ENCODE measurements around the gene CFAP119.
A peak's percentile ranks its signal among the peaks of the same experiment; 100 is the strongest.

The CFAP119 gene

DNA sequence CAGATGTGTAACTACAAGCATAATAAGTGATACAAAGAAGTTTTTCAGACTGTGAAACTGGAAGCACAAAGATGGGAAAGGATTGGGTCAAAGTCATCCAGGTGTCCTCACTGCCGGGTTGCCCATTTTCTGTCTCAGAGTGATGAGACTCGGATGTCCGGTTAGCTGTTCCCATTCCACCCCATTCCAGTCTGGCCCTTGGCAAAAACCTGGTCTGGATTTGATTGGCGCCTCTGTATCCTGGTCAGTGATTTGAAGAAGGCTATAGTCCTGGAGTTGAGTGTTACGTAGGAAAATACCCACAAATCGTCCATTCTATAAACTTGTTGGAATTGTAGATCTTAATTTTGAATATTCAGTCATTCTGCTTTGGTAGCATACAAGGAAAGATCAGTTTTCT, 33.5 kb downstream of the CFAP119 start:
- no peak overlapping the region for H3K27ac ChIP-seq
- H3K4me1 ChIP-seq = peaks cover 20% of the 10 kb centered on the region
- H3K4me2 ChIP-seq = peak overlapping the region; percentile 68
- no peak overlapping the region for H3K4me3 ChIP-seq
- H3K36me3 ChIP-seq = peaks cover 97% of the 10 kb centered on the region
- no peak overlapping the region; the same call in 1 of the 2 replicates for H3K9ac ChIP-seq
- peaks cover 70% of the 10 kb centered on the region for H4K20me1 ChIP-seq
- no peak for TF ChIP-seq Cebpa-rat (IDR thresholded peaks at IDR 0.05)
- no peaks in the 10 kb centered on the region for H3K27me3 ChIP-seq
- H3K9me3 ChIP-seq = no peaks in the 10 kb centered on the region

DNA sequence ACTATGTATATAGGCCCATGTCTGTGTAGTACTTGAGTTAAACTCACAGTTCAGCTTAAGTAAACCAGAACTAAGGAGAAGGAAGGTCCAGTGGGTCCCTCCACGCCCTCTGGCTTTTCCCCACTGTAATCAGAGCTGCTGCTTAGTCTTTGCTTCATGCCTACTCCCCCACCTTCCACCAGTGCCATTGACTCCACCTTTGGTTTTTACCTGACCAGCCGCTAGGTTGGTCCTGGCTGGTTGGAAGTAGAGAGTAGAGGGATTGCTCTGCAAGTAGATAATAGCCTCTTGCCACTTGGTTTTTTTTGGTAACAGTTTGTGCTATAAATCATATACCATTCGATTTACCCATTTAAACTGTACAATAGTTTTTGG, 36.5 kb downstream of the CFAP119 start:
- Histone ChIP-seq H3K27ac (no peak overlapping the region), H3K9me3 (no peaks in the 10 kb centered on the region), H3K36me3 (peaks cover 97% of the 10 kb centered on the region), H3K4me1 (peaks cover 20% of the 10 kb centered on the region), H3K27me3 (no peaks in the 10 kb centered on the region), H4K20me1 (peaks cover 95% of the 10 kb centered on the region), H3K9ac (no peak overlapping the region), H3K4me3 (no peak overlapping the region), H3K4me2 (no peak overlapping the region)
- no peak for TF ChIP-seq Cebpa-rat (IDR thresholded peaks at IDR 0.05)

DNA sequence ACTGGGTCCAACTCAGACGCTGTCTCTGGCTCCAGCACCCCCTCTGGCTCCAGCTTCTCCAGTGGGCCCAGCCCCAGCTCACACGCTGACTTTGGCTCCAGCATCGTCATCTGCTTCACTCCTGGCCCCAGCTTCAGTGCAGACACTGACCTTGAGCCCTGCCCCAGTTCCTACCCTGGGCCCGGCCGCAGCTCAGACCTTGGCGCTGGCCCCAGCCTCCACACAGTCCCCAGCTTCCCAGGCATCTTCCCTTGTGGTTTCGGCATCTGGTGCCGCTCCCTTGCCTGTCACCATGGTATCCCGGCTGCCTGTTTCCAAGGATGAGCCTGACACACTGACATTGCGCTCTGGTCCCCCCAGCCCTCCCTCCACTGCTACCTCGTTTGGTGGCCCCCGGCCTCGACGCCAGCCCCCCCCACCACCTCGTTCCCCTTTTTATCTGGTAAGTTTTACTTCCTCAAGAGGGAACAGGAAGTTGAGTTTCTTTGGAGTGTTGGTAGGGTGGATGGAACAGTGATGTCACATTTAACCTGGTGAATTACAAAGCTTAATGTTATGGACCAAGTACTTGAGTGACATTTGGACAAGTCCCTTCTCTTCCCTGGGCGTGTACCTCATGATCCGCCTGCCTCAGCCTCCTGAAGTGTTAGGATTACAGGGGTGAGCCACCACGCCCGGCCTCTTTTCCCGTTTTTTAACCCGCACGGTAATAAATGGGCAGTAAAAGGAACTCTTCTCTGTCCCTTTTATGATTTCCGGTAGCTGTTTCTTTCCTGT, 37.0 kb downstream of the CFAP119 start:
- Histone ChIP-seq H3K4me3 (no peak overlapping the region), H4K20me1 (peaks cover 100% of the 10 kb centered on the region), H3K4me2 (no peak overlapping the region), H3K27ac (no peak overlapping the region), H3K9ac (no peak overlapping the region), H3K36me3 (peaks cover 97% of the 10 kb centered on the region), H3K27me3 (no peaks in the 10 kb centered on the region), H3K9me3 (no peaks in the 10 kb centered on the region), H3K4me1 (peaks cover 20% of the 10 kb centered on the region)
- TF ChIP-seq Cebpa-rat (IDR thresholded peaks at IDR 0.05) = no peak

DNA sequence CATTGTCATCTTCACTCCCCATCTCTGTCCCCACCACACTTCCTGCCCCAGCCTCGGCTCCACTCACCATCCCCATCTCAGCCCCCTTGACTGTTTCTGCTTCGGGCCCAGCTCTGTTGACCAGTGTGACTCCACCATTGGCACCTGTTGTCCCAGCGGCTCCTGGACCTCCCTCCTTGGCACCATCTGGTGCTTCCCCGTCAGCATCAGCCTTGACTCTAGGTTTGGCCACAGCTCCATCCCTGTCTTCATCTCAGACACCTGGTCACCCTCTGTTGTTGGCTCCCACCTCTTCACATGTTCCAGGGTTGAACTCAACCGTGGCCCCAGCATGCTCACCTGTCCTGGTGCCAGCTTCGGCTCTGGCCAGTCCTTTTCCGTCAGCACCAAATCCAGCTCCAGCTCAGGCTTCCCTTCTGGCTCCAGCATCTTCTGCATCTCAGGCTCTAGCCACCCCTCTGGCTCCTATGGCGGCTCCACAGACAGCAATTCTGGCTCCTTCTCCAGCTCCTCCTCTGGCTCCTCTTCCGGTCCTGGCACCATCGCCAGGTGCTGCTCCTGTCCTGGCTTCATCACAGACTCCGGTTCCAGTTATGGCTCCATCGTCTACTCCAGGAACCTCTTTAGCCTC, 38.0 kb downstream of the CFAP119 start:
- Histone ChIP-seq H3K9ac (no peak overlapping the region), H3K36me3 (peaks cover 97% of the 10 kb centered on the region), H3K27me3 (no peaks in the 10 kb centered on the region), H3K4me3 (no peak overlapping the region), H4K20me1 (peaks cover 98% of the 10 kb centered on the region), H3K4me2 (no peak overlapping the region), H3K9me3 (no peaks in the 10 kb centered on the region), H3K4me1 (peaks cover 13% of the 10 kb centered on the region), H3K27ac (no peak overlapping the region)
- TF ChIP-seq Cebpa-rat (IDR thresholded peaks at IDR 0.05) = no peak

DNA sequence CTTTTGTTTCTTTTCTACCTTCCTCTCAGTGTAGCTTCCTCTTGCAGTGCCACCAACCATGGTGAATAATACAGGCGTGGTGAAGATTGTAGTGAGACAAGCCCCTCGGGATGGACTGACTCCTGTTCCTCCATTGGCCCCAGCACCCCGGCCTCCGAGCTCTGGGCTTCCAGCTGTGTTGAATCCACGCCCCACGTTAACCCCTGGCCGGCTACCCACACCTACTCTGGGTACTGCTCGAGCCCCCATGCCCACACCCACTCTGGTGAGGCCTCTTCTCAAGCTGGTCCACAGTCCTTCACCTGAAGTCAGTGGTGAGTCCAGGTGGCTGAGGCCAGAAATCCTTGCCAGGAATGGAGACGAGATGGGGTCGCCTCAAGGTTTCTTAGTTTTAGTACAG, 38.9 kb downstream of the CFAP119 start:
- Histone ChIP-seq H3K4me1 (peaks cover 4% of the 10 kb centered on the region), H3K27me3 (no peaks in the 10 kb centered on the region), H3K9ac (no peak overlapping the region), H3K4me3 (no peak overlapping the region), H4K20me1 (peaks cover 98% of the 10 kb centered on the region), H3K36me3 (peaks cover 99% of the 10 kb centered on the region), H3K4me2 (no peak overlapping the region), H3K9me3 (no peaks in the 10 kb centered on the region), H3K27ac (no peak overlapping the region)
- TF ChIP-seq Cebpa-rat (IDR thresholded peaks at IDR 0.05) = no peak

DNA sequence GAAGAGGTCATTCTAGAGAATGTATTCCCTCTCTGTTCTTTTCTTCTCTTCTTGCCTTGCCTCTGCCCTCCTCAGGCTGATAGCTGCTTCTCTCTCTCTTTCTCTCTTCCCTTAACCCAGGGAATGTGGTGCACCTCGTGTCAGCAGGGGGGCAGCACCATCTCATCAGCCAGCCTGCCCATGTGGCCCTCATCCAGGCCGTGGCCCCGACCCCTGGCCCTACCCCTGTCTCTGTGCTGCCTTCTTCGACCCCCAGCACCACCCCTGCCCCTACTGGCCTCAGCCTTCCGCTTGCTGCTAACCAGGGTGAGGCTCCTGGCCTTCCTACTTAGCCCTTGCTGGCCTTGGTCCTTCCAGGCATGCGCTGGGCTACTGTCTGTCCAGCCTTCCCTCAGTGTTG, 39.4 kb downstream of the CFAP119 start:
- no peak overlapping the region for H3K9ac ChIP-seq
- no peaks in the 10 kb centered on the region for H3K9me3 ChIP-seq
- no peak overlapping the region for H3K27ac ChIP-seq
- no peak for TF ChIP-seq Cebpa-rat (IDR thresholded peaks at IDR 0.05)
- no peaks in the 10 kb centered on the region for H3K27me3 ChIP-seq
- H3K4me3 ChIP-seq = no peak overlapping the region
- H3K36me3 ChIP-seq = peaks cover 100% of the 10 kb centered on the region
- no peaks in the 10 kb centered on the region for H3K4me1 ChIP-seq
- peaks cover 98% of the 10 kb centered on the region for H4K20me1 ChIP-seq
- no peak overlapping the region for H3K4me2 ChIP-seq

- no peak overlapping the region for H3K9ac ChIP-seq
- no peak overlapping the region for H3K4me2 ChIP-seq
- peaks cover 100% of the 10 kb centered on the region for H3K36me3 ChIP-seq
- H4K20me1 ChIP-seq = peaks cover 98% of the 10 kb centered on the region
- H3K27ac ChIP-seq = no peak overlapping the region
- no peaks in the 10 kb centered on the region for H3K9me3 ChIP-seq
- TF ChIP-seq Cebpa-rat (IDR thresholded peaks at IDR 0.05) = no peak
- H3K4me1 ChIP-seq = no peaks in the 10 kb centered on the region
- H3K27me3 ChIP-seq = no peaks in the 10 kb centered on the region
- no peak overlapping the region for H3K4me3 ChIP-seq
Measured at GRCh38 chr16:30721606-30722005, 40.3 kb downstream of the CFAP119 start.

DNA sequence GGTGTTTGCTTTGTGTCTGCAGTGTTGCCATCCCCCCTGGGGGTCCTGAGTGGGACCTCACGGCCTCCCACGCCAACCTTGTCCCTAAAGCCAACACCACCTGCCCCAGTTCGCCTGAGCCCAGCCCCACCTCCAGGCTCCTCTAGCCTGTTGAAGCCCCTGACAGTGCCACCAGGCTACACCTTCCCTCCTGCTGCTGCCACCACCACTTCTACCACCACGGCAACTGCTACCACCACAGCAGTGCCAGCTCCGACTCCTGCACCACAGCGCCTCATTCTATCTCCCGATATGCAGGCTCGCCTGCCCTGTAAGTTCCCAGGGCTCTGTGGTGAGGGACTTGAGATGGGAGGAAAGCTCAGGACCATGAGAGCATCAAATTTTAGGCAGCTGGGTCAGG, 40.7 kb downstream of the CFAP119 start:
- H3K27me3 ChIP-seq = no peaks in the 10 kb centered on the region
- H3K9me3 ChIP-seq = no peaks in the 10 kb centered on the region
- H4K20me1 ChIP-seq = peaks cover 98% of the 10 kb centered on the region
- H3K27ac ChIP-seq = no peak overlapping the region
- H3K4me1 ChIP-seq = peaks cover 2% of the 10 kb centered on the region
- H3K4me2 ChIP-seq = no peak overlapping the region
- TF ChIP-seq Cebpa-rat (IDR thresholded peaks at IDR 0.05) = no peak
- H3K4me3 ChIP-seq = no peak overlapping the region
- H3K36me3 ChIP-seq = peaks cover 100% of the 10 kb centered on the region
- H3K9ac ChIP-seq = no peak overlapping the region

DNA sequence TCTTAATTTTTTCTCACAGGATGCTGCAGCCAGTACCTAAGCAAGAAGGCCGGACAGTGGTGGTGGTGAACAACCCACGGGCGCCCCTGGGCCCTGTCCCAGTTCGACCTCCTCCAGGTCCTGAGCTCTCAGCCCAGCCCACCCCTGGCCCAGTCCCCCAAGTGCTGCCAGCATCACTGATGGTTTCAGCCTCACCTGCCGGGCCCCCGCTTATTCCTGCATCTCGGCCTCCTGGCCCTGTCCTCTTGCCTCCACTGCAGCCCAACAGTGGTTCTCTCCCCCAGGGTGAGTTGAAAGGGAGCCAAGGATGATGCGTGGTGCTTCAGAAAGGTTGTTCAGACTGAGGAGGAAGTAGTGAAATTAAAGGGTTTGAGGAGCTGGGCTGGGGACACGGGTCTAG, 41.2 kb downstream of the CFAP119 start:
- TF ChIP-seq Cebpa-rat (IDR thresholded peaks at IDR 0.05) = no peak
- Histone ChIP-seq H3K27ac (no peak overlapping the region), H3K4me3 (no peak overlapping the region), H3K4me2 (no peak overlapping the region), H3K36me3 (peaks cover 100% of the 10 kb centered on the region), H3K9ac (no peak overlapping the region), H3K4me1 (peaks cover 7% of the 10 kb centered on the region), H3K9me3 (no peaks in the 10 kb centered on the region), H4K20me1 (peaks cover 98% of the 10 kb centered on the region), H3K27me3 (no peaks in the 10 kb centered on the region)

DNA sequence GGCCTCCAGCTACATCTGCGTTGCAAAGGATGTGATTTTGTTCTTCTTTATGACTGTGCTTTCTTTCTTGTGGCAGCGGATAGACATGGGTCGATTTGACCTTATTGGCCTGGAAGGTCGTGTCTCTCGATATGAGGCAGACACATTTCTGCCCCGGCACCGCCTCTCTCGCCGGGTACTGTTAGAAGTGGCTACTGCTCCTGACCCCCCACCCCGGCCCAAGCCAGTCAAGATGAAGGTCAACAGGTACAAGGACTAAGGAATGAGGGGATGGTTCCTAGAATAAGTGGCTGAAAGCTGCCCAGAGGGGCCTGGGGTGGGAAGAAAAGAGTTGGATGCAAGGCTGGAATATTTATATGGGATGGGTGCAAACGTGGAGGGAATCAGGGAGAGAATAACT, 41.8 kb downstream of the CFAP119 start:
- Histone ChIP-seq H4K20me1 (peaks cover 98% of the 10 kb centered on the region), H3K36me3 (peaks cover 100% of the 10 kb centered on the region), H3K4me3 (no peak overlapping the region), H3K9ac (no peak overlapping the region), H3K4me2 (no peak overlapping the region), H3K4me1 (peaks cover 13% of the 10 kb centered on the region), H3K9me3 (no peaks in the 10 kb centered on the region), H3K27me3 (no peaks in the 10 kb centered on the region), H3K27ac (no peak overlapping the region)
- no peak for TF ChIP-seq Cebpa-rat (IDR thresholded peaks at IDR 0.05)

Data from BLaER1 (cell line).